H9 (cell line): Measurements from ENCODE around the gene ADAM33. TPM values are rescaled to one million over a fixed set of nuclear protein-coding genes. Genes with fewer than 3 reads are reported as not detected.

Source experiments
- DNase-seq: peaks from one replicate; pipeline ENCODE4 v3.0.0-alpha.2; 2017
- H2AFZ ChIP-seq: one replicate; pipeline ENCODE4 v1.6.1; 2013; ENCODE audit warnings: mild to moderate bottlenecking, low read length, control low read depth, moderate library complexity
- H2AK5ac ChIP-seq: 2 replicates; pipeline ENCODE4 v1.6.1; 2013; ENCODE audit warnings: low read length, control low read depth, mixed read lengths; ENCODE audit not compliant: insufficient read length
- H2BK120ac ChIP-seq: one replicate; pipeline ENCODE4 v1.6.1; 2013; ENCODE audit warnings: low read depth, mild to moderate bottlenecking, low read length, control low read depth, inconsistent platforms; ENCODE audit not compliant: poor library complexity, severe bottlenecking
- H2BK12ac ChIP-seq: 2 replicates; pipeline ENCODE4 v1.6.1; 2013; ENCODE audit warnings: low read length, control low read depth, mixed read lengths, low read depth; ENCODE audit not compliant: insufficient read length
- H2BK15ac ChIP-seq: 2 replicates; pipeline ENCODE4 v1.6.1; 2013; ENCODE audit warnings: low read depth, low read length, control low read depth
- H2BK20ac ChIP-seq: one replicate; pipeline ENCODE4 v1.6.1; 2013; ENCODE audit warnings: low read depth, mild to moderate bottlenecking, low read length, control low read depth, inconsistent platforms; ENCODE audit not compliant: poor library complexity, severe bottlenecking
- H2BK5ac ChIP-seq: 2 replicates; pipeline ENCODE4 v1.6.1; 2013; ENCODE audit warnings: low read length, control low read depth, mixed read lengths; ENCODE audit not compliant: insufficient read length
- H3K14ac ChIP-seq: 2 replicates; pipeline ENCODE4 v1.6.1; 2013; ENCODE audit warnings: low read length, control low read depth; ENCODE audit not compliant: insufficient read depth
- H3K18ac ChIP-seq: 2 replicates; pipeline ENCODE4 v1.6.1; 2013; ENCODE audit warnings: low read depth, mild to moderate bottlenecking, mixed read lengths, low read length, control low read depth; ENCODE audit not compliant: insufficient read length
- H3K23ac ChIP-seq: 2 replicates; pipeline ENCODE4 v1.6.1; 2013; ENCODE audit warnings: low read length, control low read depth, mixed read lengths, low read depth; ENCODE audit not compliant: insufficient read length
- H3K23me2 ChIP-seq: 2 replicates; pipeline ENCODE4 v1.6.1; 2013; ENCODE audit warnings: low read depth, mild to moderate bottlenecking, mixed read lengths, low read length, control low read depth; ENCODE audit not compliant: insufficient read length, poor library complexity, severe bottlenecking
- H3K27ac ChIP-seq: 2 replicates; pipeline ENCODE4 v1.5.1; 2013; ENCODE audit warnings: low read length, control low read depth, mixed read lengths, low read depth; ENCODE audit not compliant: insufficient read length
- H3K27me3 ChIP-seq: 2 replicates; pipeline ENCODE4 v1.6.1; 2013; ENCODE audit warnings: low read length, control low read depth, inconsistent platforms; ENCODE audit not compliant: insufficient read depth
- H3K4ac ChIP-seq: 2 replicates; pipeline ENCODE4 v1.6.1; 2013; ENCODE audit warnings: low read depth, mild to moderate bottlenecking, control low read depth, inconsistent platforms, low read length, moderate library complexity
- H3K4me1 ChIP-seq: 2 replicates; pipeline ENCODE4 v1.6.1; 2013; ENCODE audit warnings: low read length, control low read depth, inconsistent platforms; ENCODE audit not compliant: insufficient read depth
- H3K4me2 ChIP-seq: 2 replicates; pipeline ENCODE4 v1.6.1; 2013; ENCODE audit warnings: low read length, control low read depth, mixed read lengths; ENCODE audit not compliant: insufficient read length, insufficient read depth
- H3K56ac ChIP-seq: 2 replicates; pipeline ENCODE4 v1.6.1; 2013; ENCODE audit warnings: low read depth, mild to moderate bottlenecking, mixed read lengths, low read length, control low read depth; ENCODE audit not compliant: insufficient read length
- H3K79me1 ChIP-seq: 2 replicates; pipeline ENCODE4 v1.6.1; 2013; ENCODE audit warnings: low read depth, mild to moderate bottlenecking, moderate library complexity, low read length, control low read depth, inconsistent platforms; ENCODE audit not compliant: insufficient read depth, poor library complexity, severe bottlenecking
- H3K79me2 ChIP-seq: 2 replicates; pipeline ENCODE4 v1.6.1; 2013; ENCODE audit warnings: low read length, control low read depth, inconsistent platforms; ENCODE audit not compliant: insufficient read depth
- H3K9ac ChIP-seq: 2 replicates; pipeline ENCODE4 v1.6.1; 2013; ENCODE audit warnings: low read length, control low read depth, mixed read lengths; ENCODE audit not compliant: insufficient read length; ENCODE audit errors: extremely low read depth
- H3K9me3 ChIP-seq: one replicate; pipeline ENCODE4 v1.6.1; 2013; ENCODE audit warnings: low read depth, low read length, inconsistent platforms; ENCODE audit not compliant: control insufficient read depth
- H3T11ph ChIP-seq: one replicate; pipeline ENCODE4 v1.6.1; 2013; ENCODE audit warnings: mild to moderate bottlenecking, low read length, control low read depth, inconsistent platforms
- H4K20me1 ChIP-seq: one replicate; pipeline ENCODE4 v1.6.1; 2013; ENCODE audit not compliant: control insufficient read depth, insufficient read length, insufficient read depth
- H4K5ac ChIP-seq: 2 replicates; pipeline ENCODE4 v1.6.1; 2013; ENCODE audit warnings: low read depth, mild to moderate bottlenecking, mixed read lengths, low read length, control low read depth; ENCODE audit not compliant: insufficient read length
- H4K8ac ChIP-seq: replicated peaks from 2 replicates; pipeline ENCODE4 v1.6.1; 2013; ENCODE audit warnings: low read length, control low read depth, mixed read lengths, low read depth; ENCODE audit not compliant: insufficient read length
- H4K91ac ChIP-seq: 2 replicates; pipeline ENCODE4 v1.6.1; 2013; ENCODE audit warnings: low read depth, mild to moderate bottlenecking, moderate library complexity, mixed read lengths, low read length, control low read depth; ENCODE audit not compliant: insufficient read length
- H3K27ac Mint-ChIP-seq, 3 experiments: 2 replicates in 2 of 3; 3 replicates in 1 of 3; pipeline ENCODE4 v1.8.0; 2020 to 2021; ENCODE audit warnings: mixed read lengths in 3 of 3, mild to moderate bottlenecking in 1 of 3, moderate library complexity in 1 of 3
- H3K27me3 Mint-ChIP-seq: 2 replicates; pipeline ENCODE4 v1.8.0; 2021; ENCODE audit warnings: low read depth, mild to moderate bottlenecking, moderate library complexity, mixed read lengths
- H3K36me3 Mint-ChIP-seq, 3 experiments: 2 replicates in 2 of 3; 3 replicates in 1 of 3; pipeline ENCODE4 v1.8.0; 2020 to 2021; ENCODE audit warnings: low read depth in 3 of 3, mixed read lengths in 3 of 3; ENCODE audit not compliant: insufficient read depth in 1 of 3
- H3K4me1 Mint-ChIP-seq, 2 experiments: 2 replicates each; pipeline ENCODE4 v1.8.0; 2020; ENCODE audit warnings: mixed read lengths in 2 of 2
- H3K4me3 Mint-ChIP-seq, 2 experiments: 2 replicates in 1 of 2; 3 replicates in 1 of 2; pipeline ENCODE4 v1.8.0; 2020 to 2021; ENCODE audit warnings: mild to moderate bottlenecking in 2 of 2, mixed read lengths in 2 of 2, moderate library complexity in 1 of 2
- H3K9me3 Mint-ChIP-seq, 2 experiments: 2 replicates in 1 of 2; 3 replicates in 1 of 2; pipeline ENCODE4 v1.8.0; 2020; ENCODE audit warnings: mild to moderate bottlenecking in 2 of 2, mixed read lengths in 2 of 2, moderate library complexity in 1 of 2
- CTCF ChIP-seq: fragments of 200-600 bp; sonication (generic); conservative IDR thresholded peaks from 3 replicates; pipeline ENCODE4 v1.8.0; 2021; ENCODE audit warnings: antibody characterized with exemption, mild to moderate bottlenecking
- WGBS: extraction: QIAGEN DNeasy Blood & Tissue Kit; methylation state at CpG from one replicate; pipeline ENCODE4 v1.1.7; 2013; ENCODE audit warnings: missing lambda C conversion rate, low lambda C conversion rate, mixed read lengths; ENCODE audit not compliant: insufficient read length; ENCODE audit errors: extremely low coverage; 5-methylcytosine and 5-hydroxymethylcytosine counted together
- total RNA-seq: library from RNA; stranded (reverse); gene quantifications from 2 replicates; pipeline ENCODE4 v1.2.1, GENCODE V29; 2021

Gene ADAM33
- total RNA-seq, 1 experiment from 2014 or later, result 4.0 TPM

GRCh38 chr20:3632311-3633004 lies 49.4 kb downstream of the ADAM33 start:
- H3K36me3 Mint-ChIP-seq, result peaks cover 0 to 11% (median 7%) of the 10 kb centered on the region in 3 experiments; a peak in 4 of 7 replicates
- H2BK15ac ChIP-seq, result no peak overlapping the region
- no peak overlapping the region for H3K14ac ChIP-seq
- H4K5ac ChIP-seq, result no peak overlapping the region
- H3K18ac ChIP-seq, result no peak overlapping the region
- H4K91ac ChIP-seq, result no peak overlapping the region
- no peak overlapping the region for H3K27ac ChIP-seq
- H4K20me1 ChIP-seq, result no peaks in the 10 kb centered on the region
- H3K4me2 ChIP-seq, result no peak overlapping the region
- H3K27me3 Mint-ChIP-seq, result no peaks in the 10 kb centered on the region
- H2BK5ac ChIP-seq, result no peak overlapping the region
- no peak overlapping the region for H3K56ac ChIP-seq
- no peak overlapping the region for H2AFZ ChIP-seq
- no peak overlapping the region for H3K4me3 Mint-ChIP-seq
- H3K27ac Mint-ChIP-seq, result no peak overlapping the region; a peak in 2 of 7 replicates
- peaks cover 6% of the 10 kb centered on the region; the same call in 1 of the 2 replicates for H3K4me1 ChIP-seq
- peaks cover 19 to 21% of the 10 kb centered on the region in 2 experiments for H3K4me1 Mint-ChIP-seq
- no CpG with 5 or more reads among the region's 7 CpGs for WGBS
- H2AK5ac ChIP-seq, result no peak overlapping the region
- H3K27me3 ChIP-seq, result no peaks in the 10 kb centered on the region
- H3T11ph ChIP-seq, result no peak overlapping the region
- no peak overlapping the region for H3K9ac ChIP-seq
- no peaks in the 10 kb centered on the region for H3K79me1 ChIP-seq
- H4K8ac ChIP-seq, result no peak overlapping the region
- H3K9me3 Mint-ChIP-seq, result no peaks in the 10 kb centered on the region
- TF ChIP-seq CTCF, result peak; percentile 40; the same call in 2 of the 3 replicates
- H3K23ac ChIP-seq, result no peak overlapping the region
- H2BK20ac ChIP-seq, result no peak overlapping the region
- no peaks in the 10 kb centered on the region for H3K9me3 ChIP-seq
- H3K79me2 ChIP-seq, result no peaks in the 10 kb centered on the region
- H3K4ac ChIP-seq, result no peak overlapping the region
- no peak overlapping the region for H2BK120ac ChIP-seq
- H2BK12ac ChIP-seq, result no peak overlapping the region
- no peaks in the 10 kb centered on the region for H3K23me2 ChIP-seq
- DNase-seq, result no peak
